Measurements from ENCODE around the gene ATRAID. TPM values are rescaled to one million over a fixed set of nuclear protein-coding genes. Genes with fewer than 3 reads are reported as not detected.

The ATRAID gene
- polyA plus RNA-seq, 3 donors = 120 to 298 (median 287) TPM

DNA sequence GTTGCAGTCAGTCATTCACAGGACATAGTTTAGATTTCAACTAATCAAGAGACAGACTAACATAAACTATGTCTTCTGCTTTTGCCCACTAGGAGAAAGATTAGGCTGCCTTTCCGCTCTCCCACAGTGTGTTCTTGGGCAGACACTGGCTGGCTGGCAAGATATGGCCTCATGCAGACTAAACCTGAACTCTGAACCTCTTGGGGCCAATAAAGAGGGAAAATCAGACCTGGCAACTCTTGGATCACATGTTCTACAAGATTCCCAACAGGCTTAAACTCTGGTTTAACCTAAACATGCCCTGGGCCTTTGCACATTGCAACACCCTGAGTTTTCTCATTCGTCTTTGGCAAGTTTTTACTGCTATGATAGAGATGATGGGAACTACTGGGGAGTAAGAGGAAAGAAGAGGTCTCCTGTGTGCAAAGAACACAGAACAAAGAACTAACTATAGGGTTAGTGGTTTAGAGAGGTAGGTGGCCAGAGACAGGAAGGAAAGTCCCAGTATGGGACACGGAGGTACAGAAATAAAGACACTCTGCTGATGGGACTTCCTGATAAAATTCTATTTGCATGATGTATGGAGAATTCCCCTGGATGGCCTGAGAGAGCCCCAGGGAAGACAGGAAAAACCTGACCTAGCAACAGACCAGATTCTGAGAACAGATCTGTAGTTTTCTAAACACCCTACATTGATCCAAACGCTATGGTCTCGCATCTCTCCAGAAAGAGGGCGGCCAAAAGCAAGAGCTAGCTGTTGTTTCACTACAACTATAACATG, 2.0 kb upstream of the ATRAID start:
- no peak for DNase-seq
- Histone ChIP-seq H3K27ac (ENCODE audit: low read depth in 1 of 2, low read length in 2 of 2) (no peak overlapping the region), H4K20me1 (ENCODE audit: insufficient read depth, low read length) (no peaks in the 10 kb centered on the region), H3K4me1 (ENCODE audit: control insufficient read depth in 1 of 2, insufficient read depth in 2 of 2, low read length in 2 of 2) (peaks cover 14 to 17% of the 10 kb centered on the region in 2 donors), H3K27me3 (ENCODE audit: control insufficient read depth in 2 of 2, insufficient read depth in 2 of 2, low read length in 2 of 2) (no peaks in the 10 kb centered on the region), H3K36me3 (replicated peaks in 1 of 2; ENCODE audit: control insufficient read depth in 1 of 2, insufficient read depth in 2 of 2, low read length in 2 of 2) (peaks cover 35 to 50% of the 10 kb centered on the region in 2 donors), H3K4me3 (replicated peaks in 1 of 3; ENCODE audit: low read depth in 2 of 3, low read length in 3 of 3) (no peak overlapping the region), H2AFZ (ENCODE audit: insufficient read depth, low read depth, low read length, poor library complexity, severe bottlenecking) (no peak overlapping the region), H3K79me2 (ENCODE audit: insufficient read depth, low read length) (peaks cover 9% of the 10 kb centered on the region), H3K9me3 (replicated peaks in 1 of 2; ENCODE audit: control insufficient read depth in 1 of 2, insufficient read depth in 1 of 2, low read length in 2 of 2) (no peaks in the 10 kb centered on the region), H3K9ac (ENCODE audit: insufficient read depth, low read length, poor library complexity, severe bottlenecking) (no peak overlapping the region), H3K4me2 (replicated peaks; ENCODE audit: extremely low read depth, low read length, poor library complexity, severe bottlenecking) (no peak overlapping the region)
- intact Hi-C loops (cut with micrococcal nuclease) = loop anchor here (5.0 kb wide), 5 partner anchors 113 to 282 kb away; partner anchors contain the start of genes GTF3C2 (in 1 of the 2), KHK (in 1 of the 2) and NRBP1 (in 1 of the 2)
- 90% methylated on average over 3 of the region's 6 CpGs for WGBS (ENCODE audit: insufficient coverage)
- peak overlapping the region in 3 of 7 donors; percentile 25 to 51 (median 27) for H3K27ac Mint-ChIP-seq
- TF ChIP-seq, protein P1, sequence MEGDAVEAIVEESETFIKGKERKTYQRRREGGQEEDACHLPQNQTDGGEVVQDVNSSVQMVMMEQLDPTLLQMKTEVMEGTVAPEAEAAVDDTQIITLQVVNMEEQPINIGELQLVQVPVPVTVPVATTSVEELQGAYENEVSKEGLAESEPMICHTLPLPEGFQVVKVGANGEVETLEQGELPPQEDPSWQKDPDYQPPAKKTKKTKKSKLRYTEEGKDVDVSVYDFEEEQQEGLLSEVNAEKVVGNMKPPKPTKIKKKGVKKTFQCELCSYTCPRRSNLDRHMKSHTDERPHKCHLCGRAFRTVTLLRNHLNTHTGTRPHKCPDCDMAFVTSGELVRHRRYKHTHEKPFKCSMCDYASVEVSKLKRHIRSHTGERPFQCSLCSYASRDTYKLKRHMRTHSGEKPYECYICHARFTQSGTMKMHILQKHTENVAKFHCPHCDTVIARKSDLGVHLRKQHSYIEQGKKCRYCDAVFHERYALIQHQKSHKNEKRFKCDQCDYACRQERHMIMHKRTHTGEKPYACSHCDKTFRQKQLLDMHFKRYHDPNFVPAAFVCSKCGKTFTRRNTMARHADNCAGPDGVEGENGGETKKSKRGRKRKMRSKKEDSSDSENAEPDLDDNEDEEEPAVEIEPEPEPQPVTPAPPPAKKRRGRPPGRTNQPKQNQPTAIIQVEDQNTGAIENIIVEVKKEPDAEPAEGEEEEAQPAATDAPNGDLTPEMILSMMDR (IDR thresholded peaks at IDR 0.05) = no peak
- H3K4me1 Mint-ChIP-seq = peaks cover 17% of the 10 kb centered on the region
- no peaks in the 10 kb centered on the region for H3K27me3 Mint-ChIP-seq (ENCODE audit: low read depth in 3 of 3)
- H3K9me3 Mint-ChIP-seq = peaks cover 0 to 3% (median 0%) of the 10 kb centered on the region in 7 donors
- H3K4me3 Mint-ChIP-seq = no peak overlapping the region
- H3K36me3 Mint-ChIP-seq = peaks cover 44 to 52% of the 10 kb centered on the region in 2 donors

DNA sequence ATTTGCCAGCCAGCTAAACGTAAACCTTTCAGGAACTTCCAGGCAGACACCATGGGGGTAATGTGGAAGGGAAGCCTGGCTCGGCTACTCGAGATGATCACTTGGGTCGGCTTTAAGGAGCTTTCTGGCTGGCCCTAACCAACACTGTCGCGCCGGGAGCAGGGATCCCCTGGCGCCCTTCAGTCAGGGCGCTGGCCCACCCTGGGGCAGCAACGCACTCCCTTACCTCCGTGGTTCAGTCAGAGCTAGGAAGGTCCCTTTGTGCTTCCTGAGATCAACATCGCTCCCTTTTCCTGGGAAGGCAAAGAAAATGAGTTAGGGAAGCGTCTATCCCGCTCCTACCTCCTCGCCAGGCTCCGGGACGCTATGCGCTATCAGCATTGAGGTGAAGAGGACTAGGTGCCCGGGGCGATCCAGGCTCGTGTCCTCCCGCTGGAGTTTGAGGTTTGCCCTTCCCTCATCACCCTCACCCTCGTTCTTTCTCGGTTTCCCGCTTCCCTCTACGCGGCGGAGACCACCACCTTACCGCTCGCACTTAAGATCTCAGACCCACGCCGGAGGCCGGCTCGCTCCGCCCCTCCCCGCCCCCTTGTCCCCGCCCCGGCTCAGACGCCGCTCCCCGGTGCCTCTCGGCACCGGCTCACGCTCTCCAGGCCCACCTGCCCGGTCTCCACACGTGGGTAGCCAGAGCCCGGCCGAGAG, 449 bp upstream of the ATRAID start:
- H3K36me3 ChIP-seq (replicated peaks in 1 of 2; ENCODE audit: control insufficient read depth in 1 of 2, insufficient read depth in 2 of 2, low read length in 2 of 2) = peaks cover 20 to 49% of the 10 kb centered on the region in 2 donors
- H3K4me3 ChIP-seq (replicated peaks in 1 of 3; ENCODE audit: low read depth in 2 of 3, low read length in 3 of 3) = peak overlapping the region; percentile 66 to 86 (median 78)
- peaks cover 9% of the 10 kb centered on the region for H3K79me2 ChIP-seq (ENCODE audit: insufficient read depth, low read length)
- peak overlapping the region; percentile 94 to 99 for H3K27ac ChIP-seq (ENCODE audit: low read depth in 1 of 2, low read length in 2 of 2)
- peak overlapping the region; percentile 91 for H2AFZ ChIP-seq (ENCODE audit: insufficient read depth, low read depth, low read length, poor library complexity, severe bottlenecking)
- DNase-seq = peak in 1 of 3 donors; percentile 9
- TF ChIP-seq, protein P1 (IDR thresholded peaks at IDR 0.05) = no peak
- no peaks in the 10 kb centered on the region for H4K20me1 ChIP-seq (ENCODE audit: insufficient read depth, low read length)
- intact Hi-C loops (cut with micrococcal nuclease) = loop anchor here (5.0 kb wide), 5 partner anchors 114 to 281 kb away; partner anchors contain the start of genes GTF3C2 (in 1 of the 2), KHK (in 1 of the 2) and NRBP1 (in 1 of the 2)
- no peaks in the 10 kb centered on the region for H3K9me3 ChIP-seq (replicated peaks in 1 of 2; ENCODE audit: control insufficient read depth in 1 of 2, insufficient read depth in 1 of 2, low read length in 2 of 2)
- peak overlapping the region; percentile 80 for H3K4me2 ChIP-seq (replicated peaks; ENCODE audit: extremely low read depth, low read length, poor library complexity, severe bottlenecking)
- Mint-ChIP-seq H3K4me3 (peak overlapping the region; percentile 92 to 98), H3K36me3 (peaks cover 32 to 41% of the 10 kb centered on the region in 2 donors), H3K4me1 (peaks cover 18% of the 10 kb centered on the region), H3K9me3 (peaks cover 0 to 3% (median 0%) of the 10 kb centered on the region in 7 donors), H3K27ac (peak overlapping the region; percentile 38 to 99 (median 83)), H3K27me3 (ENCODE audit: low read depth in 3 of 3) (peaks cover 0 to 1% (median 0%) of the 10 kb centered on the region in 3 donors)
- H3K27me3 ChIP-seq (ENCODE audit: control insufficient read depth in 2 of 2, insufficient read depth in 2 of 2, low read length in 2 of 2) = no peaks in the 10 kb centered on the region
- H3K9ac ChIP-seq (ENCODE audit: insufficient read depth, low read length, poor library complexity, severe bottlenecking) = peak overlapping the region; percentile 98
- peaks cover 14 to 17% of the 10 kb centered on the region in 2 donors for H3K4me1 ChIP-seq (ENCODE audit: control insufficient read depth in 1 of 2, insufficient read depth in 2 of 2, low read length in 2 of 2)
- WGBS (ENCODE audit: insufficient coverage) = 2% methylated on average over 32 of the region's 48 CpGs
